ENCODE data around the gene CST6.
"Not testable (repeated sequence)": the region's sequence is repeated elsewhere in the genome, so short reads cannot be mapped to it uniquely, and the experiment has no call there.

The CST6 gene

GRCh38 chr11:65983589-65983987, 28.2 kb upstream of the CST6 start:
- no peak for DNase-seq (ENCODE audit: low read depth)

GRCh38 chr11:65987336-65987735, 24.5 kb upstream of the CST6 start:
- no peak for DNase-seq (ENCODE audit: low read depth)

GRCh38 chr11:65988791-65989592, 22.8 kb upstream of the CST6 start:
- peak; percentile 78 for DNase-seq (ENCODE audit: low read depth)

GRCh38 chr11:65992056-65992455, 19.8 kb upstream of the CST6 start:
- no peak for DNase-seq (ENCODE audit: low read depth)

GRCh38 chr11:65997286-65997685, 14.5 kb upstream of the CST6 start:
- no peak for DNase-seq (ENCODE audit: low read depth)

- peak; percentile 93 for DNase-seq (ENCODE audit: low read depth)
These were observed 9.7 kb upstream of the CST6 start, which contains the start of the genes BANF1 and EIF1AD for GRCh38 chr11:66001942-66002647. Gene BANF1 (plus strand): TSS chr11:66002503. CDS start chr11:66003251, 748 bp downstream. Gene EIF1AD (minus strand): TSS chr11:66002157. CDS start chr11:66000389, 1,768 bp downstream.

- DNase-seq (ENCODE audit: low read depth): no peak
These were observed 9.1 kb upstream of the CST6 start for GRCh38 chr11:66002648-66003225.

- no peak for DNase-seq (ENCODE audit: low read depth)
These were observed 8.5 kb upstream of the CST6 start for GRCh38 chr11:66003291-66003690.

- DNase-seq (ENCODE audit: low read depth): no peak
These were observed 7.6 kb upstream of the CST6 start for GRCh38 chr11:66004186-66004585.

- no peak for DNase-seq (ENCODE audit: low read depth)
These were observed 5.5 kb upstream of the CST6 start for GRCh38 chr11:66006134-66006890.

- no peak for DNase-seq (ENCODE audit: low read depth)
These were observed 5.0 kb upstream of the CST6 start for GRCh38 chr11:66006891-66007176.

GRCh38 chr11:66007201-66007634, 4.6 kb upstream of the CST6 start:
- no peak for DNase-seq (ENCODE audit: low read depth)

GRCh38 chr11:66008095-66008467, 3.7 kb upstream of the CST6 start:
- DNase-seq (ENCODE audit: low read depth): no peak

- DNase-seq (ENCODE audit: low read depth): no peak
These were observed 3.2 kb upstream of the CST6 start for GRCh38 chr11:66008468-66009101.

GRCh38 chr11:66010036-66010435, 1.8 kb upstream of the CST6 start:
- not testable (repeated sequence) for DNase-seq (ENCODE audit: low read depth)

- no peak for DNase-seq (ENCODE audit: low read depth)
These were observed 496 bp upstream of the CST6 start for GRCh38 chr11:66011239-66011784.

- no peak for DNase-seq (ENCODE audit: low read depth)
These were observed 650 bp downstream of the CST6 start for GRCh38 chr11:66012371-66012945.

- DNase-seq (ENCODE audit: low read depth): no peak
These were observed 1.3 kb downstream of the CST6 start for GRCh38 chr11:66012946-66013761.

- DNase-seq (ENCODE audit: low read depth): no peak
These were observed 1.9 kb downstream of the CST6 start for GRCh38 chr11:66013762-66014100.

- no peak for DNase-seq (ENCODE audit: low read depth)
These were observed 3.1 kb downstream of the CST6 start for GRCh38 chr11:66014804-66015453.

All from GM04503 (cell line).